Stomach (tissue), 9 donors: ENCODE data around the gene RPE. TPM values are rescaled to one million over a fixed set of nuclear protein-coding genes. Genes with fewer than 3 reads are reported as not detected.

Experiments
- DNase-seq, 2 donors: peaks; one replicate each; pipeline versions ENCODE4 v3.0.0 to v3.0.0-alpha.2; 2013 to 2019
- H3K27ac ChIP-seq, 5 donors: fragments of 200-600 bp in 4 of 5; sonication (generic) in 4 of 5; one replicate each; pipeline ENCODE4 v1.5.1; 2013 to 2019; ENCODE audit warnings: mild to moderate bottlenecking in 1 of 5, moderate library complexity in 1 of 5
- H3K27me3 ChIP-seq, 3 donors: fragments of 200-600 bp; sonication (generic); one replicate each; pipeline ENCODE4 v1.5.1; 2017 to 2019; ENCODE audit warnings: mixed run types in 1 of 3
- H3K36me3 ChIP-seq, 4 donors: fragments of 200-600 bp; sonication (generic); 1 replicate in 3 of 4; 2 replicates in 1 of 4; pipeline ENCODE4 v1.5.1; 2016 to 2019
- H3K4me1 ChIP-seq, 4 donors: fragments of 200-600 bp; sonication (generic); one replicate each; pipeline ENCODE4 v1.5.1; 2016 to 2019
- H3K4me3 ChIP-seq, 4 donors: fragments of 200-600 bp; sonication (generic) in 3 of 4; one replicate each; pipeline ENCODE4 v1.5.1; 2016 to 2019; ENCODE audit warnings: mild to moderate bottlenecking in 1 of 4
- H3K9me3 ChIP-seq, 4 donors: fragments of 200-600 bp; sonication (generic); one replicate each; pipeline ENCODE4 v1.5.1; 2016 to 2019
- EP300 ChIP-seq: sonication (generic); formaldehyde crosslinking; IDR thresholded peaks from one replicate; pipeline ENCODE4 v1.6.1; 2017; ENCODE audit warnings: antibody characterized with exemption
- POLR2A ChIP-seq, 4 donors: fragments of 450-650 bp; IDR thresholded peaks; one replicate each; pipeline ENCODE4 v1.6.1; 2016; ENCODE audit warnings: antibody characterized with exemption in 4 of 4, control low read depth in 2 of 4, mild to moderate bottlenecking in 1 of 4, moderate library complexity in 1 of 4
- POLR2AphosphoS5 ChIP-seq, 3 donors: sonication (generic); formaldehyde crosslinking; IDR thresholded peaks; one replicate each; pipeline ENCODE4 v1.6.1; 2016; ENCODE audit warnings: antibody characterized with exemption in 3 of 3
- WGBS, 5 donors: extraction: QIAGEN DNeasy Blood & Tissue Kit in 3 of 5; methylation state at CpG; one replicate each; pipeline versions ENCODE4 v1.1.5 to v1.1.7; 2013 to 2018; 5-methylcytosine and 5-hydroxymethylcytosine counted together
- intact Hi-C: fragments of 100-400 bp; cut with DNase I; formaldehyde crosslinking; loops from one replicate; pipeline ENCODE4 v1.15.1; 2023; ENCODE audit warnings: low total_unique reads
- polyA plus RNA-seq, 3 donors: library from polyadenylated mRNA; stranded (reverse); fragments of 200-250 nt; gene quantifications; one replicate each; pipeline ENCODE4 v1.2.3, GENCODE V29; 2013
- total RNA-seq, 5 donors: library from RNA; depleted of rRNA; stranded (reverse); fragments of >200 nt; gene quantifications; one replicate each; pipeline versions ENCODE4 v1.1.0 to v1.2.3, GENCODE V29; 2014 to 2016
- TF ChIP-seq, protein P1 (sequence below), 7 experiments: fragments of 450-650 bp in 4 of 7; fragments of 200-600 bp in 3 of 7; sonication (generic) in 3 of 7; IDR thresholded peaks; one replicate each; pipeline ENCODE4 v1.5.1; 2016 to 2019; ENCODE audit warnings: antibody characterized with exemption in 7 of 7, control low read depth in 2 of 7, mild to moderate bottlenecking in 1 of 7
- donor health status: healthy with polysubstance abuse.
- donor health status: Bipolar disorder and iron deficiency.
- donor health status: healthy.

RPE gene
- total and polyA plus RNA-seq, 8 donors: 1.2 to 91.2 (median 20.5) TPM

DNA sequence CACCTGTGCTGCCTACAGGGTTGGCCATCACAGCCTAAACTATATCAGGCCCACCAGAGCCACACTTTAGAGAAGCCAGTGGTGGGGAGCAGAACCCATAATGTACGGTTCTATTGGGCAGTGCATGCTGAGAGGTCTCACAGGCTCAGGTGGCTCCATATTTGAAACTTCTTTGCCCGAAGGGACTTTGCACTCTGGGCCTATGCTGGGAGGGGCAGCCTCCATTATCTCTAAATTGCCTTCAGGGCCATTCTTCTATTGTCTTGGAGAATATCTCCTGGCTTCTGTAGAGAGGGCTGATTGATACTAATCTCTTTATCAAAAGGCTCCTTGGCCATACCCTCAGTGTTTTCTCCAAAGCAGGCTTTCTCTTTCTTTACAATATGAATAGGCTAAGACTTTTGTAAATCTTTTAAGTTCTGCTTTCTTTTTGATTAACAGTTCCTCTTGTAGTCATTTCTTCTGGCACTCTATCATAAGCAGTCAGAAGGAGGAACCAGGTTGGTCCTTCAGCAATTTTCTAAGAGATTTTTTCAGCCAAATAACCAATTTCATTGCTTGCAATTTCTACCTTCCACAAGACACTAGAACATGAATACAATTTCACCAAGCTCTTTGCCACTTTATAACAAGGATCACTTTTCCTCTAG, 44.5 kb downstream of the RPE start:
- intact Hi-C loops: no loop called here
- peaks cover 0 to 5% (median 0%) of the 10 kb centered on the region in 4 donors for H3K9me3 ChIP-seq
- no peak overlapping the region for H3K27ac ChIP-seq
- TF ChIP-seq EP300: no peak
- TF ChIP-seq, protein P1, sequence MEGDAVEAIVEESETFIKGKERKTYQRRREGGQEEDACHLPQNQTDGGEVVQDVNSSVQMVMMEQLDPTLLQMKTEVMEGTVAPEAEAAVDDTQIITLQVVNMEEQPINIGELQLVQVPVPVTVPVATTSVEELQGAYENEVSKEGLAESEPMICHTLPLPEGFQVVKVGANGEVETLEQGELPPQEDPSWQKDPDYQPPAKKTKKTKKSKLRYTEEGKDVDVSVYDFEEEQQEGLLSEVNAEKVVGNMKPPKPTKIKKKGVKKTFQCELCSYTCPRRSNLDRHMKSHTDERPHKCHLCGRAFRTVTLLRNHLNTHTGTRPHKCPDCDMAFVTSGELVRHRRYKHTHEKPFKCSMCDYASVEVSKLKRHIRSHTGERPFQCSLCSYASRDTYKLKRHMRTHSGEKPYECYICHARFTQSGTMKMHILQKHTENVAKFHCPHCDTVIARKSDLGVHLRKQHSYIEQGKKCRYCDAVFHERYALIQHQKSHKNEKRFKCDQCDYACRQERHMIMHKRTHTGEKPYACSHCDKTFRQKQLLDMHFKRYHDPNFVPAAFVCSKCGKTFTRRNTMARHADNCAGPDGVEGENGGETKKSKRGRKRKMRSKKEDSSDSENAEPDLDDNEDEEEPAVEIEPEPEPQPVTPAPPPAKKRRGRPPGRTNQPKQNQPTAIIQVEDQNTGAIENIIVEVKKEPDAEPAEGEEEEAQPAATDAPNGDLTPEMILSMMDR (IDR thresholded peaks at IDR 0.05): no peak
- no peak for TF ChIP-seq POLR2AphosphoS5 (IDR thresholded peaks at IDR 0.05)
- TF ChIP-seq POLR2A (IDR thresholded peaks at IDR 0.05): no peak
- H3K4me1 ChIP-seq: no peaks in the 10 kb centered on the region
- H3K27me3 ChIP-seq: no peaks in the 10 kb centered on the region
- 85 to 98% (median 97%) methylated on average over 2 of the region's 2 CpGs for WGBS, 5 donors
- peaks cover 0 to 41% (median 30%) of the 10 kb centered on the region in 4 donors for H3K36me3 ChIP-seq
- no peak for DNase-seq
- H3K4me3 ChIP-seq: no peak overlapping the region

DNA sequence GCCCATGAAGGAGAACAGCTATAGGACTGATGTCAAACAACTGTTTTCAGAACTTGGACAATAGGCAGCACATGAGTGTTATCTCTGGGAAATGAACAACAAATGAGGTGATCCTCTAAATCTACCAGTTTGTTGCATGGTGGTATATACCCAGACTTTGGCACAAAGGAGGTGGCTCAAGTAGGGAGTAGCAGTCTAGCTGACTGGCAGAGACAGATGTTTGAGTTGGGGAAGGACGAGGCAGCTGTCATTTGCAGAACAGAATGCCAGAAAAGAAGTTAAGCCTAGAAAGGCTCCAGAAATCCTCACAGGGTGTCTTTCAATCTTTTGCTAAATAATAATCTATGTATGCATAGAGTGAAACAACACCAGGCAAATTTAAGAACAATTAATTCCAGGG, 47.4 kb downstream of the RPE start:
- intact Hi-C loops: no loop called here
- Histone ChIP-seq H3K9me3 (peaks cover 2 to 13% (median 8%) of the 10 kb centered on the region in 4 donors), H3K4me3 (no peak overlapping the region), H3K27ac (no peak overlapping the region), H3K27me3 (no peaks in the 10 kb centered on the region), H3K36me3 (peaks cover 0 to 36% (median 18%) of the 10 kb centered on the region in 4 donors), H3K4me1 (no peaks in the 10 kb centered on the region)
- WGBS, 5 donors: 88 to 100% (median 96%) methylated on average over 1 of the region's 1 CpG
- TF ChIP-seq EP300 (no peak), POLR2A (IDR thresholded peaks at IDR 0.05) (no peak), POLR2AphosphoS5 (IDR thresholded peaks at IDR 0.05) (no peak)
- DNase-seq: no peak

DNA sequence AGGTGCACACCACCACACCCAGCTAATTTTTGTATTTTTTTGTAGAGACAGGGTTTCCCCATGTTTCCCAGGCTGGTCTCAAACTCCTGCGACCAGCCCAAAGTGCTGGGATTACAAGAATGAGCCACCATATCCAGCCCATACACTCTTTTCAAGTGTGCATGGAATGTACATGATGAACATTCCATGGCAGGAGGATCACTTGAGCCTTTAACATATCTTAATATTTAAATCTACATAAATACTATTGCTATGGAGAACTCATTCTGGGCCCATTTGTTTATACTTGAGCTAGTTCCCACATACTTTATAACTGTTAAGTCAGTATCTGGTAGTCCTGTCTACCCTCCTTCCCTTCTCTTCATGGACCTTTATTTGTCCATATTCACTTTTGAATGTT, 48.4 kb downstream of the RPE start:
- no peak overlapping the region for H3K27ac ChIP-seq
- no peak overlapping the region for H3K4me3 ChIP-seq
- peaks cover 4 to 24% (median 13%) of the 10 kb centered on the region in 4 donors for H3K9me3 ChIP-seq
- peaks cover 0 to 43% (median 22%) of the 10 kb centered on the region in 4 donors for H3K36me3 ChIP-seq
- DNase-seq: no peak
- no peaks in the 10 kb centered on the region for H3K27me3 ChIP-seq
- intact Hi-C loops: no loop called here
- 91 to 100% (median 96%) methylated on average over 1 of the region's 1 CpG for WGBS, 5 donors
- TF ChIP-seq EP300: no peak
- no peaks in the 10 kb centered on the region for H3K4me1 ChIP-seq

DNA sequence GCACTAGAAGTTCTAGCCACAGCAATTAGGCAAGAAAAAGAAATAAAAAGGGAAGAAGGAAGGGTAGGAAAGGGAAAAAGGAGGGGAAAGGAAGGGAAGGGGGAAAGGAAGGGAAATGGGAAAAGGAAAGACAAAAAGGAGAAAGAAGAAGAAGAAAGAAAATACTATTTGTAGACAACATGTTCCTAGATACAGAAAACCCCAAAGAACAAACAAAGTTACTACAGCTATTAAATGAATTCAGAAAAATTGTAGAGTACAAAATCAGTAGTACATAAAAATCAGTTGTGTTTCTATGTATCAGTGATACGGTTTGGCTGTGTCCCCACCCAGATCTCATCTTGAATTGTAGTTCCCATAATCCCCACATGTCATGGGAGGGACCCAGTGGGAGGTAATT, 52.3 kb downstream of the RPE start:
- no peak overlapping the region for H3K27ac ChIP-seq
- TF ChIP-seq, protein P1 (IDR thresholded peaks at IDR 0.05): no peak
- no peak for TF ChIP-seq POLR2A (IDR thresholded peaks at IDR 0.05)
- TF ChIP-seq POLR2AphosphoS5 (IDR thresholded peaks at IDR 0.05): no peak
- TF ChIP-seq EP300: no peak
- no peaks in the 10 kb centered on the region for H3K4me1 ChIP-seq
- no peak overlapping the region for H3K4me3 ChIP-seq
- 92 to 100% (median 98%) methylated on average over 1 of the region's 1 CpG for WGBS, 5 donors
- DNase-seq: no peak
- H3K27me3 ChIP-seq: no peaks in the 10 kb centered on the region
- peaks cover 4 to 24% (median 13%) of the 10 kb centered on the region in 4 donors for H3K9me3 ChIP-seq
- H3K36me3 ChIP-seq: peaks cover 0 to 56% (median 25%) of the 10 kb centered on the region in 4 donors
- intact Hi-C loops: no loop called here

DNA sequence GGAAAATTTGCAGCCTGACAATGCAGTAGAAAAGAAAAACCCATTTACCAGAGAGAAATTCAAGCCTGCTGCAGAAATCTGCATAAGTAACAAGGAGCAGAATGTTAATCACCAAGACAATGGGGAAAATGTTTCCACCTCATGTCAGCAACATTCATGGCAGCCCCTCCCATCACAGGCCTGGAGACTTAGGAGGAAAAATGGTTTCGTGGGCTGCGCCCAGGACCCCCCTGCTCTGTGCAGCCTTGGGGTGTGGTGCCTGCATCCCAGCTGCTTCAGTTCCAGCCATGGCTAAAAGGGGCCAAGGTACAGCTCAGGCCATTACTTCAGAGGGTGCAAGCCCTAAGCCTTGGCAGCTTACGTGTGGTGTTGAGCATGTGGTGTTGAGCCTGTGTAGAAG, 53.4 kb downstream of the RPE start:
- no peak for DNase-seq
- WGBS, 5 donors: 92 to 100% (median 98%) methylated on average over 2 to 3 of the region's 3 CpGs
- Histone ChIP-seq H3K36me3 (peaks cover 0 to 52% (median 25%) of the 10 kb centered on the region in 4 donors), H3K4me3 (no peak overlapping the region), H3K27ac (no peak overlapping the region), H3K27me3 (no peaks in the 10 kb centered on the region), H3K4me1 (no peaks in the 10 kb centered on the region), H3K9me3 (peaks cover 4 to 24% (median 13%) of the 10 kb centered on the region in 4 donors)
- intact Hi-C loops: no loop called here
- TF ChIP-seq POLR2AphosphoS5 (IDR thresholded peaks at IDR 0.05): no peak

DNA sequence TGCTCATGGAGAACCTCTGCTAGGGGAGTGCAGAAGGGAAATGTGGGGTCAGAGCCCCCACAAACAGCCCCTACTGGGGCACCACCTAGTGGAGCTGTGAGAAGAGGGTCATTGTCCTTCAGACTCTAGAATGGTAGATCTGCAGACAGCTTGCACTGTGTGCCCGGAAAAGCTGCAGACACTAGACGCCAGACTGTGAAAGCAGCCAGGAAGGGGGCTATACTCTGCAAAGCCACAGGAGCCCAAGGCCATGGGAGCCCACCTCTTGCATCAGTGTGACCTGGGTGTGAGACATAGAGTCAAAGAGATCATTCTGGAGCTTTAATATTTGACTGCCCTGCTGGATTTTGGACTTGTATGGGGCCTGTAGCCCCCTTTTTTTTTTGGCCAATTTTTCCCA, 60.9 kb downstream of the RPE start:
- Histone ChIP-seq H3K27me3 (no peaks in the 10 kb centered on the region), H3K9me3 (peaks cover 0 to 3% (median 0%) of the 10 kb centered on the region in 4 donors), H3K36me3 (peaks cover 0 to 37% (median 11%) of the 10 kb centered on the region in 4 donors), H3K4me1 (no peaks in the 10 kb centered on the region), H3K4me3 (no peak overlapping the region), H3K27ac (no peak overlapping the region)
- DNase-seq: no peak
- 94 to 100% (median 95%) methylated on average over 2 of the region's 2 CpGs for WGBS, 5 donors
- TF ChIP-seq, protein P1 (IDR thresholded peaks at IDR 0.05): no peak
- TF ChIP-seq EP300 (no peak), POLR2A (IDR thresholded peaks at IDR 0.05) (no peak), POLR2AphosphoS5 (IDR thresholded peaks at IDR 0.05) (no peak)
- intact Hi-C loops: no loop called here
